Measurements from ENCODE around the gene MORN3. TPM values are rescaled to one million over a fixed set of nuclear protein-coding genes. Genes with fewer than 3 reads are reported as not detected.

Gene MORN3, protein sequence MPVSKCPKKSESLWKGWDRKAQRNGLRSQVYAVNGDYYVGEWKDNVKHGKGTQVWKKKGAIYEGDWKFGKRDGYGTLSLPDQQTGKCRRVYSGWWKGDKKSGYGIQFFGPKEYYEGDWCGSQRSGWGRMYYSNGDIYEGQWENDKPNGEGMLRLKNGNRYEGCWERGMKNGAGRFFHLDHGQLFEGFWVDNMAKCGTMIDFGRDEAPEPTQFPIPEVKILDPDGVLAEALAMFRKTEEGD
- 0.50 and 3.4 TPM in 2 replicates for total RNA-seq

GRCh38 chr12:121669521-121669900 lies at the start of gene MORN3:
TSS of gene MORN3 (minus strand) at chr12:121669654. CDS start at chr12:121669483, 171 bp downstream.

GRCh38 chr12:121712461-121713256 lies 43.2 kb upstream of the MORN3 start, which contains the start of gene TMEM120B:
TSS of gene TMEM120B (plus strand) at chr12:121712752. CDS start at chr12:121712896, 144 bp downstream.

DNA sequence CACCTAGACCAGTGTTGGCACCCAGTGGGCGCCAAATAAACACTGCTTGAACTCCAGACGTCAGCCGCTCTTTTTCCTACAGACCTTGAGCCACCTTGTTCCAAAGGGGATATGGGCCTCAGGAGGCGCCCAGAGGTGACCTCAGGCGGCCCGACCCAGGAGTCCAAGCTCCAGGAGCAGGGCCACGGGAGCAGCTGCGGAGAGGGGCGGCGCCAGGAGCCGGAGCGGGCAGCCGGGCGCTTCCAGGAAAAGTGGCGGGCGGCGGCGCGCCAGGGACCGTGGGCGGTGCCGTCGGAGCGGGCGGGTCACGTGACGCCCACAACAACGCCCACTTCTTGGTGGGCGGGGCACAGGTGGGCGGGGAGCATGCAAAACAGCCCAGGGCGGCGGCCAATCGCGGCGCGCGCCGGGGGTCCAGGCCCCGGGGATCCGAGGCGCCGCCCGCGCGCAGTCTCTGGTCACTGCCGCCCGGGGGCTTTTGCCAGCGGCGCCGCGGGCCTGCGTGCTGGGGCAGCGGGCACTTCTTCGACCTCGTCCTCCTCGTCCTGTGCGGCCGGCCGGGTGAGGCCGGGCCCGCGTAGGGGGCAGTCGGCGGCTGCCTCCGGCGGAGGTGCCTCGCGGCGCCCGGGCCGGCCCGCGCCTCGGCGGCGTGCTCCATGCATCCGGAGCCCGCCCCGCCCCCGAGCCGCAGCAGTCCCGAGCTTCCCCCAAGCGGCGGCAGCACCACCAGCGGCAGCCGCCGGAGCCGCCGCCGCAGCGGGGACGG lies 43.2 kb downstream of the MORN3 start, which contains the start of gene ORAI1:
Gene ORAI1, plus strand, starts transcription at position 444 of the 766 bp plus-strand sequence.

Other genes with a start within 250 kb of the MORN3 start
- gene KDM2B, start 88.6 kb downstream of the MORN3 start, total RNA-seq, result 20.7 and 24.9 TPM in 2 replicates
- 16.0 and 18.5 TPM in 2 replicates for gene ORAI1, start 43.1 kb downstream of the MORN3 start, total RNA-seq
- gene TMEM120B, start 43.1 kb upstream of the MORN3 start, total RNA-seq, result 7.9 and 13.6 TPM in 2 replicates
- 8.0 and 19.1 TPM in 2 replicates for gene RHOF, start 124.0 kb upstream of the MORN3 start, total RNA-seq
- gene SETD1B, start 134.4 kb upstream of the MORN3 start, total RNA-seq, result 2.1 and 9.7 TPM in 2 replicates
- gene HPD, start 189.2 kb upstream of the MORN3 start, total RNA-seq, result not detected in 2 replicates
- 47.5 and 112 TPM in 2 replicates for gene PSMD9, start 219.1 kb upstream of the MORN3 start, total RNA-seq
- 18.1 and 28.0 TPM in 2 replicates for gene CFAP251, start 248.9 kb upstream of the MORN3 start, total RNA-seq

Measured in nasal cavity respiratory epithelium epithelial cell of viscerocranial mucosa (primary cell).